HEK293 (cell line): ENCODE results near the gene QSOX1.

Source experiments
- CTCF ChIA-PET: fragments of 350-600 bp; formaldehyde crosslinking; extraction: SDS; loops from one replicate; lab custom pipeline; 2021; ENCODE audit warnings: antibody characterized with exemption; lab: Yijun Ruan, JAX
- POLR2A ChIA-PET: fragments of 300-600 bp; formaldehyde crosslinking; extraction: SDS; loops from one replicate; lab custom pipeline; 2020; ENCODE audit warnings: antibody characterized with exemption, inconsistent platforms; lab: Yijun Ruan, JAX
- H3K27ac ChIP-seq: fragments of 200-500 bp; sonication (Bioruptor generic); 2 replicates; pipeline ENCODE4 v1.5.1; 2014; ENCODE audit warnings: low read depth, low read length, control low read depth, inconsistent platforms; ENCODE audit errors: extremely low read depth
- H3K36me3 ChIP-seq, 2 experiments: fragments of 200-500 bp in 1 of 2; sonication (Bioruptor generic) in 1 of 2; 1 replicate in 1 of 2; 2 replicates in 1 of 2; pipeline ENCODE4 v1.5.1; 2014 to 2017; ENCODE audit warnings: inconsistent platforms in 2 of 2, low read length in 2 of 2; ENCODE audit not compliant: control insufficient read depth in 2 of 2, insufficient read depth in 1 of 2
- H3K4me1 ChIP-seq: fragments of 200-500 bp; sonication (Bioruptor generic); 2 replicates; pipeline ENCODE4 v1.5.1; 2014; ENCODE audit warnings: mild to moderate bottlenecking, low read length, inconsistent platforms; ENCODE audit not compliant: control insufficient read depth, insufficient read depth
- H3K4me3 ChIP-seq: 2 replicates; pipeline ENCODE4 v1.5.1; 2011; ENCODE audit warnings: low read depth, mild to moderate bottlenecking, control low read depth, low read length, moderate library complexity
- H3K9me3 ChIP-seq: fragments of 200-500 bp; sonication (Bioruptor generic); 2 replicates; pipeline ENCODE4 v1.5.1; 2014; ENCODE audit warnings: low read depth, low read length, inconsistent platforms; ENCODE audit not compliant: control insufficient read depth, insufficient read depth
- KLF1 ChIP-seq: fragments of 450-650 bp; formaldehyde crosslinking; IDR thresholded peaks from 2 replicates; pipeline ENCODE4 v1.5.1; 2016; ENCODE audit warnings: missing biosample characterization, missing genetic modification characterization
- MEIS1 ChIP-seq: sonication (generic); formaldehyde crosslinking; IDR thresholded peaks from 2 replicates; pipeline ENCODE4 v1.8.1; 2022; ENCODE audit warnings: missing genetic modification reagents, mild to moderate bottlenecking, borderline replicate concordance
- MZF1 ChIP-seq: fragments of 450-650 bp; formaldehyde crosslinking; IDR thresholded peaks from 2 replicates; pipeline ENCODE4 v1.5.1; 2017; ENCODE audit warnings: missing biosample characterization, missing genetic modification characterization, borderline replicate concordance
- PRDM1 ChIP-seq: fragments of 450-650 bp; formaldehyde crosslinking; IDR thresholded peaks from 2 replicates; pipeline ENCODE4; 2016; ENCODE audit warnings: missing biosample characterization, missing genetic modification characterization
- SCRT2 ChIP-seq: fragments of 450-650 bp; formaldehyde crosslinking; IDR thresholded peaks from 2 replicates; pipeline ENCODE4 v1.5.1; 2016; ENCODE audit warnings: missing biosample characterization, missing genetic modification characterization
- ZBTB20 ChIP-seq: fragments of 450-650 bp; formaldehyde crosslinking; IDR thresholded peaks from 2 replicates; pipeline ENCODE4 v1.5.1; 2016; ENCODE audit warnings: missing biosample characterization, missing genetic modification characterization
- ZBTB48 ChIP-seq: fragments of 450-650 bp; formaldehyde crosslinking; IDR thresholded peaks from 2 replicates; pipeline ENCODE4 v1.5.1; 2016; ENCODE audit warnings: missing biosample characterization, missing genetic modification characterization
- ZEB2 ChIP-seq: fragments of 450-650 bp; formaldehyde crosslinking; IDR thresholded peaks from 2 replicates; pipeline ENCODE4 v1.5.1; 2016; ENCODE audit warnings: missing biosample characterization, missing genetic modification characterization
- ZFHX2 ChIP-seq: fragments of 450-650 bp; formaldehyde crosslinking; conservative IDR thresholded peaks from 2 replicates; pipeline ENCODE4 v1.5.1; 2016; ENCODE audit warnings: missing biosample characterization, missing genetic modification characterization
- ZNF157 ChIP-seq: fragments of 450-650 bp; formaldehyde crosslinking; IDR thresholded peaks from 2 replicates; pipeline ENCODE4 v1.5.1; 2016; ENCODE audit warnings: missing biosample characterization, missing genetic modification characterization
- ZNF184 ChIP-seq: fragments of 450-650 bp; IDR thresholded peaks from 2 replicates; pipeline ENCODE4 v1.5.1; 2018; ENCODE audit warnings: missing biosample characterization, mild to moderate bottlenecking, missing genetic modification characterization
- ZNF248 ChIP-seq: fragments of 450-650 bp; formaldehyde crosslinking; IDR thresholded peaks from 2 replicates; pipeline ENCODE4 v1.5.1; 2017; ENCODE audit warnings: missing biosample characterization, missing genetic modification characterization
- ZNF311 ChIP-seq: fragments of 450-650 bp; formaldehyde crosslinking; IDR thresholded peaks from 2 replicates; pipeline ENCODE4 v1.5.1; 2017; ENCODE audit warnings: missing biosample characterization, missing genetic modification characterization, borderline replicate concordance
- ZNF664 ChIP-seq: fragments of 450-650 bp; formaldehyde crosslinking; IDR thresholded peaks from 2 replicates; pipeline ENCODE4 v1.5.1; 2016; ENCODE audit warnings: missing biosample characterization, missing genetic modification characterization
- ZNF747 ChIP-seq: fragments of 450-650 bp; formaldehyde crosslinking; IDR thresholded peaks from 2 replicates; pipeline ENCODE4 v1.5.1; 2016; ENCODE audit warnings: missing biosample characterization, missing genetic modification characterization
- ZNF768 ChIP-seq: fragments of 450-650 bp; formaldehyde crosslinking; IDR thresholded peaks from 2 replicates; pipeline ENCODE4 v1.5.1; 2018; ENCODE audit warnings: missing biosample characterization, mild to moderate bottlenecking, missing genetic modification characterization
- TF ChIP-seq, protein P1 (sequence below): fragments of 450-650 bp; formaldehyde crosslinking; IDR thresholded peaks from 2 replicates; pipeline ENCODE4 v1.5.1; 2016; ENCODE audit warnings: missing biosample characterization, missing genetic modification characterization
- TF ChIP-seq, protein P2 (sequence below): fragments of 450-650 bp; formaldehyde crosslinking; IDR thresholded peaks from 2 replicates; pipeline ENCODE4 v1.5.1; 2017; ENCODE audit warnings: missing biosample characterization, missing genetic modification characterization
- TF ChIP-seq, protein P3 (sequence below): fragments of 450-650 bp; formaldehyde crosslinking; IDR thresholded peaks from 2 replicates; pipeline ENCODE4 v1.5.1; 2017; ENCODE audit warnings: missing biosample characterization, missing genetic modification characterization

Gene QSOX1

DNA sequence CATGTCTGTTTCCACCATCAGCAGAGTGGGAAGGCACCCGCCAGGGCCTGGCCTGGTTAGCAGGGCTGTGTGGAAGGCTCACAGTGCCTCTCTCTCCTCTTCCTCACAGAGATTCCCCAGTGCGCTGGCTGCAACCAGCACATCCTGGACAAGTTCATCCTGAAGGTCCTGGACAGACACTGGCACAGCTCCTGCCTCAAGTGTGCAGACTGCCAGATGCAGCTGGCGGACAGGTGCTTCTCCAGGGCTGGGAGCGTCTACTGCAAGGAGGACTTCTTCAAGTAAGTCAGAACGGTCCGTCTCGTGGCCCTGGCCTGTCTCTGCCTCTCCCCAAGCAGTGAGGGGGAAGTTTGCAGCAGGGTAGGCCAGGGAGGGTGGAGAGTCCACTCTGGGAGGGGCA, 93.5 kb downstream of the QSOX1 start:
- ChIA-PET POLR2A (no interaction called here), CTCF (interaction anchor here (0.5 to 2.3 kb wide), 6 partner anchors 12 to 390 kb away, joined by 4 to 9 read pairs (median 4); no protein-coding TSS in a partner anchor)
- H3K9me3 ChIP-seq, result no peaks in the 10 kb centered on the region
- no peak overlapping the region for H3K27ac ChIP-seq
- H3K4me1 ChIP-seq, result no peaks in the 10 kb centered on the region
- TF ChIP-seq ZNF747, result no peak
- TF ChIP-seq ZNF248 (tag by site-specific recombination), result no peak
- TF ChIP-seq ZNF157 (tag by site-specific recombination), result no peak
- TF ChIP-seq ZNF311 (tag by site-specific recombination), result no peak
- no peak for TF ChIP-seq ZNF184
- TF ChIP-seq ZBTB20, result no peak
- no peak for TF ChIP-seq KLF1 (tag by site-specific recombination)
- TF ChIP-seq, protein P1, sequence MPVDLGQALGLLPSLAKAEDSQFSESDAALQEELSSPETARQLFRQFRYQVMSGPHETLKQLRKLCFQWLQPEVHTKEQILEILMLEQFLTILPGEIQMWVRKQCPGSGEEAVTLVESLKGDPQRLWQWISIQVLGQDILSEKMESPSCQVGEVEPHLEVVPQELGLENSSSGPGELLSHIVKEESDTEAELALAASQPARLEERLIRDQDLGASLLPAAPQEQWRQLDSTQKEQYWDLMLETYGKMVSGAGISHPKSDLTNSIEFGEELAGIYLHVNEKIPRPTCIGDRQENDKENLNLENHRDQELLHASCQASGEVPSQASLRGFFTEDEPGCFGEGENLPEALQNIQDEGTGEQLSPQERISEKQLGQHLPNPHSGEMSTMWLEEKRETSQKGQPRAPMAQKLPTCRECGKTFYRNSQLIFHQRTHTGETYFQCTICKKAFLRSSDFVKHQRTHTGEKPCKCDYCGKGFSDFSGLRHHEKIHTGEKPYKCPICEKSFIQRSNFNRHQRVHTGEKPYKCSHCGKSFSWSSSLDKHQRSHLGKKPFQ (tag by site-specific recombination), result no peak
- TF ChIP-seq ZEB2 (tag by site-specific recombination), result no peak
- TF ChIP-seq, protein P2, sequence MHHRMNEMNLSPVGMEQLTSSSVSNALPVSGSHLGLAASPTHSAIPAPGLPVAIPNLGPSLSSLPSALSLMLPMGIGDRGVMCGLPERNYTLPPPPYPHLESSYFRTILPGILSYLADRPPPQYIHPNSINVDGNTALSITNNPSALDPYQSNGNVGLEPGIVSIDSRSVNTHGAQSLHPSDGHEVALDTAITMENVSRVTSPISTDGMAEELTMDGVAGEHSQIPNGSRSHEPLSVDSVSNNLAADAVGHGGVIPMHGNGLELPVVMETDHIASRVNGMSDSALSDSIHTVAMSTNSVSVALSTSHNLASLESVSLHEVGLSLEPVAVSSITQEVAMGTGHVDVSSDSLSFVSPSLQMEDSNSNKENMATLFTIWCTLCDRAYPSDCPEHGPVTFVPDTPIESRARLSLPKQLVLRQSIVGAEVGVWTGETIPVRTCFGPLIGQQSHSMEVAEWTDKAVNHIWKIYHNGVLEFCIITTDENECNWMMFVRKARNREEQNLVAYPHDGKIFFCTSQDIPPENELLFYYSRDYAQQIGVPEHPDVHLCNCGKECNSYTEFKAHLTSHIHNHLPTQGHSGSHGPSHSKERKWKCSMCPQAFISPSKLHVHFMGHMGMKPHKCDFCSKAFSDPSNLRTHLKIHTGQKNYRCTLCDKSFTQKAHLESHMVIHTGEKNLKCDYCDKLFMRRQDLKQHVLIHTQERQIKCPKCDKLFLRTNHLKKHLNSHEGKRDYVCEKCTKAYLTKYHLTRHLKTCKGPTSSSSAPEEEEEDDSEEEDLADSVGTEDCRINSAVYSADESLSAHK (tag by site-specific recombination), result no peak
- no peak for TF ChIP-seq ZNF768 (tag by site-specific recombination)
- TF ChIP-seq ZNF664 (tag by site-specific recombination), result no peak
- H3K36me3 ChIP-seq, result no peaks in the 10 kb centered on the region
- no peak overlapping the region for H3K4me3 ChIP-seq

DNA sequence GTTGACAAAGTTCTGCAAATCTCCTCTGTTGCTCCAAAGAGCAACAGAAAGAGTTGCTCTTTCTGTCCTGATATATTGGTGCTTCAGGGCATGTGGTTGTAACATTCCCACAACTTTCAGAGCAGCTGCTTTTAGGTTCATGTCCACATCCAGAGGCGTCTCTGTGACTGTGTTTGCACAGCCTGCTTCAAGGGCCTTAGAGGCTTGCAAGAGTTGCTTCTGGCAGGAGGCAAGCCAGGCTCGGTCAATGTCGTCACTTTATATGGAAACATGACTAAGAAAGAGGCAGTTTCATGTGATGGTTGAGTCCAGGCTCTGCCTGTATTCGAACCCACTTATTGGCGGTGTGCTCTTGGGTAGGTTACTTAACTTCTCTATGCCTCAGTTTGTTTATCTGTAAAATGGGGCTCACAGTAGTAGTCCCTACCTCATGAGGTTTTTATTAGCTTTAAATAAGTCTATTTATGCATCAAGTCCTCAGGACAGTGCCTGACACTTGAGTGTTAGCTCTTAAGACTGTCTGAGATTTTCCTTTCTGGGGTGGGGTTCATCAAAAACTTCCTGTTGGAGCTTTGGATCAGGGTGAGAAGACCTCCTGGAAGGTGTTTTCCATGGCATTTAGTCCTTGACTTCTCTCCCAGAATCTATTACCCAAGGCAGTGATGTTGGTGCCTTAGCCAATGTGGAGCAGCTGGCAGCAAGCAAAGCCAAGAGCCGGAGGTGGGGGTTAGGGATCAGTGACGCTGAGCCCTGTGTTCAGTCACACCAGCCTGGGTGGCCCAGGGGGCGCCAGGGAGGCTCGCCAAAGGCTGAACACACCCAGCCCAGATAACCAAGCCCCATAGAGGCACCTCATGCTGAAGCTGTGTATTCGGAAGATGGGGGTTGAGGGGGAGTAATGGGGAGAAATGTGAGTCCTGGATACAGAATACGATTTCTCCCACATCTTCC, 94.3 kb downstream of the QSOX1 start:
- no peak overlapping the region for H3K4me3 ChIP-seq
- H3K4me1 ChIP-seq, result no peaks in the 10 kb centered on the region
- CTCF ChIA-PET, result interaction anchor here (0.5 to 2.3 kb wide), 10 partner anchors 9 to 257 kb away, joined by 3 to 9 read pairs (median 4); no protein-coding TSS in a partner anchor
- H3K9me3 ChIP-seq, result no peaks in the 10 kb centered on the region
- no peak overlapping the region for H3K27ac ChIP-seq
- POLR2A ChIA-PET, result no interaction called here
- no peaks in the 10 kb centered on the region for H3K36me3 ChIP-seq
- TF ChIP-seq MEIS1 (CRISPR knock-in tag) (no peak), ZBTB48 (tag by site-specific recombination) (peak; percentile 43; the same call in 1 of the 2 replicates)

DNA sequence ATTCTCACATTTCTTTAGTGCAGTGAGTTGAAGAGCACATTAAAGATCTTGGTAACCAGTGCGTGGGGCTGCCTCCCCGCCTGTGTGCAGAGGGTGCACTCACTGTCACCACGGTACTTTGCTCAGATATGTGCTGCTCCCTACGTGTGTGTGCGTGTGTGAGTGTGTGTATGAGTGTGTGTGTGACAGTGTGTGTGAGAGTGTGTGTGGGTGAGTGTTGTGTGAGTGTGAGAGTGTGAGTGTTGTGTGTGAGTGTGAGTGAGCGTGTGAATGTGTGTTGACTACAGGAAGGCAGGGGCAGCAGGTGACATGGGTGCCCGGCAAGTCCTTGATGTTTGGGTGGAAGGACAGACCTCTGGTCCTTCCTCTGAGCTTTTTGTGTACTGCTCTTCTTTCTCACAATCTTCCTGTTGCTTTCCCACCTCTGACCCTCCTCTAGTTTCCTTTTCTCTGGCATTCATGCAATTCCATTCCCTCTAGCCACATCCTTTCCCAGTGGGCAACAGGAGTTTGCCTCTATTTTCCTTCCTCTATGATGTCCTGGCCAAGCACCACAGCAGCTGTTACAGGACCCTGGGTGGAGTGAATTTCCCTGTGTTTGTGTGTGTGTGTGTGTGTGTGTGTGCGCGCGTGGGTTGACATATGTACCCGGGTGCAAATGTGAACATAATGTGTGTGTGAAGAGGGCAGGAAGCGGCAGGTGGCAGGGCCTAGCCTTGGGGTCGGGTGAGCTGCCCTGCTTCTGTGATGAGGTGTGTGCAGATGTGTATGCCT, 95.2 kb downstream of the QSOX1 start:
- H3K9me3 ChIP-seq, result no peaks in the 10 kb centered on the region
- H3K36me3 ChIP-seq, result no peaks in the 10 kb centered on the region
- ChIA-PET CTCF (interaction anchor here (0.6 to 1.8 kb wide), 8 partner anchors 11 to 438 kb away, joined by 3 to 6 read pairs (median 4); no protein-coding TSS in a partner anchor), POLR2A (no interaction called here)
- TF ChIP-seq PRDM1, result peak; percentile 54
- 0 out of 2 replicates have a peak, but pooled peaks have one; percentile 21 for TF ChIP-seq SCRT2 (tag by site-specific recombination)
- 0 out of 2 replicates have a peak, but pooled peaks have one; percentile 11 for TF ChIP-seq ZFHX2 (tag by site-specific recombination)
- TF ChIP-seq, protein P3, sequence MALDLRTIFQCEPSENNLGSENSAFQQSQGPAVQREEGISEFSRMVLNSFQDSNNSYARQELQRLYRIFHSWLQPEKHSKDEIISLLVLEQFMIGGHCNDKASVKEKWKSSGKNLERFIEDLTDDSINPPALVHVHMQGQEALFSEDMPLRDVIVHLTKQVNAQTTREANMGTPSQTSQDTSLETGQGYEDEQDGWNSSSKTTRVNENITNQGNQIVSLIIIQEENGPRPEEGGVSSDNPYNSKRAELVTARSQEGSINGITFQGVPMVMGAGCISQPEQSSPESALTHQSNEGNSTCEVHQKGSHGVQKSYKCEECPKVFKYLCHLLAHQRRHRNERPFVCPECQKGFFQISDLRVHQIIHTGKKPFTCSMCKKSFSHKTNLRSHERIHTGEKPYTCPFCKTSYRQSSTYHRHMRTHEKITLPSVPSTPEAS, result peak; percentile 98
- no peak for TF ChIP-seq MZF1
- H3K4me1 ChIP-seq, result no peaks in the 10 kb centered on the region
- no peak overlapping the region for H3K4me3 ChIP-seq
- no peak overlapping the region for H3K27ac ChIP-seq
